ENCODE results near the gene ELK3. TPM values are rescaled to one million over a fixed set of nuclear protein-coding genes. Genes with fewer than 3 reads are reported as not detected.

ELK3 gene
- total and polyA plus RNA-seq, 2 of the 8 experiments (the other 6 are each of a cell fraction or from before 2014, with no cell fraction given) = 3.5 to 14.3 TPM

DNA sequence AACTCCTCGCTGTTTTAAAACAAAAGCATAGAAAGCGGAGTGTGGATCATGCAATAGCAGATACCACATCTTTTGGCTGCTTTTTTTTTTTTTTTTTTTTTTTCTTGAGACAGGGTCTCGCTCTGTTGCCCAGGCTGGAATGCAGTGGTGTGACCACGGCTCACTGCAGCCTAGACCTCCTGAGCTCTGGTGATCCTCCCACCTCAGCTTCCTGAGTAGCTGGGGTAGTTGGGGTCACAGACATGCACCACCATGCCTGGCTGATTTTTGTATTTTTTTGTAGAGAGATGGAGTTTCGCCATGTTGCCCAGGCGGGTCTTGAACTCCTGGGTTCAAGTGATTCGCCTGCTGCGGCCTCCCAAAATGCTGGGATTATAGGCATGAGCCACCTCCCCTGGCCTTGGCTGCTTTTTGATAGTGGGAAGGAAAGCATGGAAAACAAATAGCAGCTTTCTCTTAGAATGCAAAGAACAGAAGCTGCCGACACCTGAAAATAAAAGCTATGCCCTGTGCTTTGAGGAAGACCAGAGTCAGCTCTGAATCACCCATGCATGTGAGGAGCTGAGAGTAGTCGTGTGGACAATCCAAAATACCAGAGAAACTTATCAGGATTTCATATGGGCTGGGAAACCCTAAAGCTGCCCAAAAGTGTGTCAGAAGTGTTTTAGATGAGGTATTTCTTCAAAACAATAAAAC lies 3.6 kb upstream of the ELK3 start:
- H2BK20ac ChIP-seq (ENCODE audit: low read length) = no peak overlapping the region
- H4K91ac ChIP-seq (replicated peaks; ENCODE audit: insufficient read length, low read length) = no peak overlapping the region
- no peak overlapping the region for H3K27ac ChIP-seq (ENCODE audit: low read depth, low read length)
- H3K27me3 ChIP-seq (replicated peaks in 1 of 4; ENCODE audit: control insufficient read depth in 3 of 4, extremely low read depth in 1 of 4, insufficient read depth in 3 of 4, low read length in 3 of 4) = peaks cover 0 to 10% (median 6%) of the 10 kb centered on the region in 4 experiments; a peak in 4 of 7 replicates
- H2BK120ac ChIP-seq (replicated peaks; ENCODE audit: low read depth, low read length) = no peak overlapping the region
- H2AK5ac ChIP-seq (ENCODE audit: low read depth, low read length) = no peak overlapping the region
- H3K9me3 ChIP-seq (ENCODE audit: insufficient read depth in 2 of 2, low read depth in 1 of 2, low read length in 1 of 2) = no peaks in the 10 kb centered on the region
- no peak overlapping the region for H2BK12ac ChIP-seq (ENCODE audit: low read depth, low read length)
- peaks cover 0 to 2% (median 0%) of the 10 kb centered on the region in 4 experiments; a peak in 3 of 7 replicates for H3K4me1 ChIP-seq (replicated peaks in 1 of 4; ENCODE audit: control insufficient read depth in 3 of 4, insufficient read depth in 4 of 4, low read length in 3 of 4)
- no peak overlapping the region for H3K14ac ChIP-seq (ENCODE audit: insufficient read length)
- 91% methylated on average over 9 of the region's 10 CpGs; no CpG with 5 or more reads in 1 of the 2 experiments for WGBS, 2 experiments (ENCODE audit: extremely low coverage in 1 of 2, insufficient coverage in 1 of 2, insufficient read length in 1 of 2, insufficient replicate concordance in 2 of 2, low coverage in 1 of 2, low lambda C conversion rate in 2 of 2, missing lambda C conversion rate in 1 of 2)
- no peak for DNase-seq (ENCODE audit: low read depth in 1 of 2, low spot score in 2 of 2)
- no peaks in the 10 kb centered on the region for H3K79me2 ChIP-seq (ENCODE audit: control insufficient read depth in 1 of 2, insufficient read depth in 2 of 2, low read length in 2 of 2)
- H4K5ac ChIP-seq (ENCODE audit: insufficient read length, low read depth, low read length) = no peak overlapping the region
- FAIRE-seq = no peak
- no peak overlapping the region for H3K56ac ChIP-seq (replicated peaks; ENCODE audit: insufficient read length, low read depth, low read length)
- H3K9ac ChIP-seq (replicated peaks in 1 of 4; ENCODE audit: extremely low read depth in 1 of 4, low read depth in 3 of 4, low read length in 3 of 4) = no peak overlapping the region
- no peak overlapping the region for H2AFZ ChIP-seq (ENCODE audit: low read length)
- ChIA-PET POLR2A (ENCODE audit: partially characterized antibody) (interaction anchor here (0.6 kb wide), 1 partner anchor 114 kb away, joined by 3 read pairs; no protein-coding TSS in a partner anchor), CTCF (ENCODE audit: partially characterized antibody) (interaction anchor here (1.2 to 1.3 kb wide), 2 partner anchors 12 to 155 kb away, joined by 3 to 4 read pairs; partner anchors contain the start of gene LTA4H)
- H4K20me1 ChIP-seq (replicated peaks in 1 of 2; ENCODE audit: control insufficient read depth in 1 of 2, insufficient read depth in 2 of 2, low read length in 2 of 2) = no peaks in the 10 kb centered on the region
- H3K36me3 ChIP-seq (ENCODE audit: control insufficient read depth in 2 of 4, insufficient read depth in 4 of 4, low read length in 3 of 4) = no peaks in the 10 kb centered on the region
- no peak overlapping the region for H3K18ac ChIP-seq (ENCODE audit: extremely low read depth, low read length)
- no peak overlapping the region for H4K8ac ChIP-seq (ENCODE audit: extremely low read depth, insufficient read depth, low read length)
- no peak overlapping the region for H3K4me2 ChIP-seq (ENCODE audit: insufficient read depth in 1 of 2, low read depth in 2 of 2, low read length in 2 of 2)
- H3K23me2 ChIP-seq (ENCODE audit: low read depth, low read length) = peaks cover 11% of the 10 kb centered on the region; the same call in 1 of the 2 replicates
- no peak overlapping the region for H2BK5ac ChIP-seq (ENCODE audit: low read depth, low read length)
- H3K79me1 ChIP-seq (ENCODE audit: low read depth, low read length) = no peaks in the 10 kb centered on the region
- H3K4ac ChIP-seq (replicated peaks; ENCODE audit: insufficient read length, low read depth, low read length) = no peak overlapping the region
- H3K23ac ChIP-seq (ENCODE audit: insufficient read length) = no peak overlapping the region
- H3K4me3 ChIP-seq (ENCODE audit: extremely low read depth in 1 of 4, insufficient read depth in 2 of 4, low read depth in 3 of 4, low read length in 4 of 4) = no peak overlapping the region
- H2BK15ac ChIP-seq (ENCODE audit: low read length) = no peak overlapping the region
- TF ChIP-seq NRF1 (IDR thresholded peaks at IDR 0.05; ENCODE audit: low read depth, low read length) (no peak), MAFK (IDR thresholded peaks at IDR 0.05; ENCODE audit: low read depth, low read length) (no peak), TCF12 (IDR thresholded peaks at IDR 0.05; ENCODE audit: low read depth, low read length) (no peak), SIN3A (conservative IDR thresholded peaks at IDR 0.05 in 1 of 2, IDR thresholded peaks at IDR 0.05 in 1 of 2; ENCODE audit: low read depth in 1 of 2, low read length in 2 of 2) (no peak), TBP (IDR thresholded peaks at IDR 0.05; ENCODE audit: low read depth, low read length) (no peak), RBBP5 (IDR thresholded peaks at IDR 0.05; ENCODE audit: borderline replicate concordance, low read depth, low read length) (no peak), GABPA (IDR thresholded peaks at IDR 0.05; ENCODE audit: borderline replicate concordance, insufficient read depth, low read length) (no peak), ASH2L (IDR thresholded peaks at IDR 0.05; ENCODE audit: low read length) (no peak), SAP30 (IDR thresholded peaks at IDR 0.05; ENCODE audit: insufficient read depth, insufficient replicate concordance, low read length) (no peak), SP4 (IDR thresholded peaks at IDR 0.05; ENCODE audit: low read length) (no peak)
- TF ChIP-seq, protein P1, sequence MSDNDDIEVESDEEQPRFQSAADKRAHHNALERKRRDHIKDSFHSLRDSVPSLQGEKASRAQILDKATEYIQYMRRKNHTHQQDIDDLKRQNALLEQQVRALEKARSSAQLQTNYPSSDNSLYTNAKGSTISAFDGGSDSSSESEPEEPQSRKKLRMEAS (IDR thresholded peaks at IDR 0.05) = no peak
- TF ChIP-seq, protein P2, sequence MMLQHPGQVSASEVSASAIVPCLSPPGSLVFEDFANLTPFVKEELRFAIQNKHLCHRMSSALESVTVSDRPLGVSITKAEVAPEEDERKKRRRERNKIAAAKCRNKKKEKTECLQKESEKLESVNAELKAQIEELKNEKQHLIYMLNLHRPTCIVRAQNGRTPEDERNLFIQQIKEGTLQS (IDR thresholded peaks at IDR 0.05; ENCODE audit: insufficient read depth, low read depth, low read length) = no peak
